GM18517 (cell line): ENCODE results near the gene TAGLN2.
"Not testable (repeated sequence)": the region's sequence is repeated elsewhere in the genome, so short reads cannot be mapped to it uniquely, and the experiment has no call there.

Source experiments
- ATAC-seq: cut with Tn5 transposase; IDR thresholded peaks from one replicate; pipeline ENCODE4 v1.9.1; 2021; ENCODE audit warnings: mild to moderate bottlenecking, moderate library complexity; ENCODE audit not compliant: unreplicated experiment

The TAGLN2 gene

GRCh38 chr1:159902541-159902940, 22.8 kb downstream of the TAGLN2 start:
- no peak for ATAC-seq

GRCh38 chr1:159900755-159901360, 24.4 kb downstream of the TAGLN2 start:
- ATAC-seq: no peak

GRCh38 chr1:159900086-159900680, 25.1 kb downstream of the TAGLN2 start, which contains the start of gene CFAP45:
Gene CFAP45 (minus strand): TSS chr1:159900165. CDS start chr1:159900098, 67 bp downstream.
- ATAC-seq: no peak

- not testable (repeated sequence) for ATAC-seq
Observed at GRCh38 chr1:159899634-159900033, 25.7 kb downstream of the TAGLN2 start.

- no peak for ATAC-seq
Observed at GRCh38 chr1:159898527-159898926, 26.8 kb downstream of the TAGLN2 start.

- no peak for ATAC-seq
Observed at GRCh38 chr1:159897962-159898361, 27.3 kb downstream of the TAGLN2 start.

- no peak for ATAC-seq
Observed at GRCh38 chr1:159896546-159896930, 28.8 kb downstream of the TAGLN2 start.

GRCh38 chr1:159895836-159896545, 29.3 kb downstream of the TAGLN2 start:
- ATAC-seq: no peak

- ATAC-seq: no peak
Observed at GRCh38 chr1:159895286-159895685, 30.0 kb downstream of the TAGLN2 start.

GRCh38 chr1:159892944-159893343, 32.4 kb downstream of the TAGLN2 start:
- ATAC-seq: no peak

- peak; percentile 65 for ATAC-seq
Observed at GRCh38 chr1:159891275-159892157, 33.8 kb downstream of the TAGLN2 start.

- ATAC-seq: no peak
Observed at GRCh38 chr1:159890390-159890789, 34.9 kb downstream of the TAGLN2 start.

GRCh38 chr1:159889821-159890252, 35.5 kb downstream of the TAGLN2 start:
- peak; percentile 91 for ATAC-seq

- ATAC-seq: no peak
Observed at GRCh38 chr1:159889202-159889601, 36.1 kb downstream of the TAGLN2 start.

- ATAC-seq: no peak
Observed at GRCh38 chr1:159884296-159884695, 41.0 kb downstream of the TAGLN2 start.

- ATAC-seq: no peak
Observed at GRCh38 chr1:159883134-159883533, 42.2 kb downstream of the TAGLN2 start.

- ATAC-seq: no peak
Observed at GRCh38 chr1:159882527-159882862, 42.8 kb downstream of the TAGLN2 start.

- no peak for ATAC-seq
Observed at GRCh38 chr1:159881622-159882526, 43.4 kb downstream of the TAGLN2 start.

- no peak for ATAC-seq
Observed at GRCh38 chr1:159880430-159880829, 44.9 kb downstream of the TAGLN2 start.

- no peak for ATAC-seq
Observed at GRCh38 chr1:159879977-159880376, 45.3 kb downstream of the TAGLN2 start.
